ENCODE measurements around the gene NAALADL2. TPM values are rescaled to one million over a fixed set of nuclear protein-coding genes. Genes with fewer than 3 reads are reported as not detected.

The NAALADL2 gene
- total and polyA plus RNA-seq, 2 of the 4 experiments (the other 2 are of a cell fraction), result 3.8 to 19.2 TPM

- peaks cover 7% of the 10 kb centered on the region for H3K4me1 ChIP-seq (ENCODE audit: control insufficient read depth, insufficient read depth, low read length)
- peak overlapping the region; percentile 47 for H2AK9ac ChIP-seq (replicated peaks; ENCODE audit: low read depth, low read length, poor library complexity)
- no peak overlapping the region for H3K9ac ChIP-seq (ENCODE audit: low read depth, low read length)
- H2BK120ac ChIP-seq (ENCODE audit: low read depth, low read length), result peak overlapping the region; percentile 82
- H3K9me3 ChIP-seq (ENCODE audit: control insufficient read depth, insufficient read depth, low read length), result no peaks in the 10 kb centered on the region
- peak overlapping the region; percentile 94 for H2BK20ac ChIP-seq (ENCODE audit: low read depth, low read length)
- peaks cover 2% of the 10 kb centered on the region; the same call in 1 of the 2 replicates for H3K9me1 ChIP-seq (ENCODE audit: insufficient read depth, low read length)
- in situ Hi-C loops (cut with MboI; ENCODE audit: low sequenced_read_pairs) (no loop called here), intact Hi-C loops (cut with micrococcal nuclease) (loop anchor here (5.0 to 10.0 kb wide), 4 partner anchors 125 to 1145 kb away; no protein-coding TSS in a partner anchor), dilution Hi-C loops (cut with HindIII; ENCODE audit: low sequenced_read_pairs, unreplicated experiment) (no loop called here)
- H3K4ac ChIP-seq (ENCODE audit: low read depth, low read length), result peak overlapping the region; percentile 90
- CTCF ChIA-PET, result no interaction called here
- peak overlapping the region; percentile 93 for H2BK5ac ChIP-seq (ENCODE audit: low read depth, low read length, poor library complexity, severe bottlenecking)
- WGBS, 2 experiments (ENCODE audit: extremely low coverage in 2 of 2, insufficient read length in 1 of 2), result no CpG with 5 or more reads among the region's 9 CpGs
- H3K4me2 ChIP-seq (ENCODE audit: low read depth, low read length), result no peak overlapping the region
- no peaks in the 10 kb centered on the region for H4K20me1 ChIP-seq (ENCODE audit: insufficient read depth, low read length)
- peak overlapping the region; percentile 44 to 91 for H4K8ac ChIP-seq (ENCODE audit: low read depth in 2 of 2, low read length in 2 of 2)
- no peak for TF ChIP-seq RFX5 (IDR thresholded peaks at IDR 0.05; ENCODE audit: low read depth, low read length)
- TF ChIP-seq CHD1 (IDR thresholded peaks at IDR 0.05; ENCODE audit: low read depth, low read length), result no peak
- TF ChIP-seq, protein P1, sequence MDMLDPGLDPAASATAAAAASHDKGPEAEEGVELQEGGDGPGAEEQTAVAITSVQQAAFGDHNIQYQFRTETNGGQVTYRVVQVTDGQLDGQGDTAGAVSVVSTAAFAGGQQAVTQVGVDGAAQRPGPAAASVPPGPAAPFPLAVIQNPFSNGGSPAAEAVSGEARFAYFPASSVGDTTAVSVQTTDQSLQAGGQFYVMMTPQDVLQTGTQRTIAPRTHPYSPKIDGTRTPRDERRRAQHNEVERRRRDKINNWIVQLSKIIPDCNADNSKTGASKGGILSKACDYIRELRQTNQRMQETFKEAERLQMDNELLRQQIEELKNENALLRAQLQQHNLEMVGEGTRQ (IDR thresholded peaks at IDR 0.05; ENCODE audit: low read depth, low read length), result no peak
- TF ChIP-seq MAZ (IDR thresholded peaks at IDR 0.05; ENCODE audit: borderline replicate concordance, low read depth, low read length), result no peak
- no peak for TF ChIP-seq ELK1 (IDR thresholded peaks at IDR 0.05; ENCODE audit: borderline replicate concordance, low read depth, low read length)
- no peak for TF ChIP-seq BHLHE40 (IDR thresholded peaks at IDR 0.05; ENCODE audit: low read depth, low read length)
- TF ChIP-seq SMC3 (IDR thresholded peaks at IDR 0.05; ENCODE audit: low read depth, low read length), result no peak
- H2AFZ ChIP-seq (replicated peaks; ENCODE audit: low read length, poor library complexity), result no peak overlapping the region
- H3K56ac ChIP-seq (ENCODE audit: extremely low read depth, insufficient read depth, low read length), result peak overlapping the region; percentile 35
- DNase-seq, result no peak
- no peaks in the 10 kb centered on the region for H3K27me3 ChIP-seq (ENCODE audit: control insufficient read depth, insufficient read depth, low read length)
- no peak for ATAC-seq (ENCODE audit: low read depth)
- peak overlapping the region; percentile 43 for H3K14ac ChIP-seq (replicated peaks; ENCODE audit: low read depth, low read length)
- no peak overlapping the region for H3K23ac ChIP-seq (ENCODE audit: low read depth, low read length)
- no peaks in the 10 kb centered on the region; a peak in 1 of 4 replicates for H3K79me1 ChIP-seq (ENCODE audit: low read depth in 1 of 2, low read length in 2 of 2)
- peak overlapping the region; percentile 96 for H3K18ac ChIP-seq (ENCODE audit: low read depth, low read length)
- peak overlapping the region; percentile 67 for H2AK5ac ChIP-seq (ENCODE audit: low read depth, low read length)
- peak overlapping the region; percentile 94; the same call in 1 of the 2 replicates for H3K27ac ChIP-seq (ENCODE audit: insufficient read depth, low read length)
- peak overlapping the region; percentile 79 for H4K91ac ChIP-seq (ENCODE audit: insufficient read depth, low read depth, low read length)
- H2BK15ac ChIP-seq (ENCODE audit: low read depth, low read length), result peak overlapping the region; percentile 87; the same call in 2 of the 3 replicates
- H3K36me3 ChIP-seq (ENCODE audit: control insufficient read depth, insufficient read depth, low read length), result no peaks in the 10 kb centered on the region
- H3K4me3 ChIP-seq (ENCODE audit: insufficient read depth, low read depth, low read length), result no peak overlapping the region
- POLR2A ChIA-PET (ENCODE audit: unreplicated experiment), result no interaction called here
- BruUV-seq (replicated peaks), result no TSS peak
- peak overlapping the region; percentile 43 for H4K5ac ChIP-seq (ENCODE audit: low read depth, low read length)
Observed at GRCh38 chr3:175269394-175269793, 410.3 kb downstream of the NAALADL2 start.

All from IMR-90 (cell line).